ENCODE data around the gene RPL10A. TPM values are rescaled to one million over a fixed set of nuclear protein-coding genes. Genes with fewer than 3 reads are reported as not detected.
A peak's percentile ranks its signal among the peaks of the same experiment; 100 is the strongest.
"Not testable (repeated sequence)": the region's sequence is repeated elsewhere in the genome, so short reads cannot be mapped to it uniquely, and the experiment has no call there.

RPL10A gene
- total RNA-seq, 1 donor from 2014 or later, result 1,717 TPM

GRCh38 chr6:35510916-35511561 is 42.8 kb downstream of the RPL10A start:
- Mint-ChIP-seq H3K27ac (ENCODE audit: unreplicated experiment) (no peak overlapping the region), H3K4me1 (peaks cover 32% of the 10 kb centered on the region), H3K4me3 (no peak overlapping the region), H3K27me3 (ENCODE audit: low read depth) (no peaks in the 10 kb centered on the region), H3K9me3 (no peaks in the 10 kb centered on the region), H3K36me3 (ENCODE audit: low read depth) (no peaks in the 10 kb centered on the region)
- TF ChIP-seq, protein P1, sequence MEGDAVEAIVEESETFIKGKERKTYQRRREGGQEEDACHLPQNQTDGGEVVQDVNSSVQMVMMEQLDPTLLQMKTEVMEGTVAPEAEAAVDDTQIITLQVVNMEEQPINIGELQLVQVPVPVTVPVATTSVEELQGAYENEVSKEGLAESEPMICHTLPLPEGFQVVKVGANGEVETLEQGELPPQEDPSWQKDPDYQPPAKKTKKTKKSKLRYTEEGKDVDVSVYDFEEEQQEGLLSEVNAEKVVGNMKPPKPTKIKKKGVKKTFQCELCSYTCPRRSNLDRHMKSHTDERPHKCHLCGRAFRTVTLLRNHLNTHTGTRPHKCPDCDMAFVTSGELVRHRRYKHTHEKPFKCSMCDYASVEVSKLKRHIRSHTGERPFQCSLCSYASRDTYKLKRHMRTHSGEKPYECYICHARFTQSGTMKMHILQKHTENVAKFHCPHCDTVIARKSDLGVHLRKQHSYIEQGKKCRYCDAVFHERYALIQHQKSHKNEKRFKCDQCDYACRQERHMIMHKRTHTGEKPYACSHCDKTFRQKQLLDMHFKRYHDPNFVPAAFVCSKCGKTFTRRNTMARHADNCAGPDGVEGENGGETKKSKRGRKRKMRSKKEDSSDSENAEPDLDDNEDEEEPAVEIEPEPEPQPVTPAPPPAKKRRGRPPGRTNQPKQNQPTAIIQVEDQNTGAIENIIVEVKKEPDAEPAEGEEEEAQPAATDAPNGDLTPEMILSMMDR (conservative IDR thresholded peaks at IDR 0.05), result no peak
- no peak for DNase-seq (ENCODE audit: low read depth, low spot score)

DNA sequence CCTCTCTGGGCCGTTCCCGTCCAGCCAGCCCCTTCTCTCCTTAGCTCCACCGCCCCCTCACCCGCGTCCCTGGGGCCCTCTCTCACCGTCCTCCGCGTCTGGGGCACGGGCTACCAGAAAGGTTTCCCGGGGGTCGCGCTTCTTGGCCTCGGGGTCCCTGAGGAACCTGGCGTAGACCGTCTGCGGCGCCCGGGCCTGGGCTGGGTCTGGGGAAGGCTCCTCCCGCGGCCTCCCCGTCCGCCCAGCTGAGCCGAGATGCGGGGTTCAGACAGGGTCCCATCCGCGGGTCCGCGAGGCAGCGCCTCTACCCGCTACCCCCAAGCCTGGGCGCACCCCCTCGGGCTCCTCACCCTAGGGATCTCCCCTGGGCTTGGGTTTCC is 43.4 kb downstream of the RPL10A start:
- Mint-ChIP-seq H3K27me3 (ENCODE audit: low read depth) (no peaks in the 10 kb centered on the region), H3K4me1 (peaks cover 27% of the 10 kb centered on the region), H3K36me3 (ENCODE audit: low read depth) (no peaks in the 10 kb centered on the region), H3K27ac (ENCODE audit: unreplicated experiment) (no peak overlapping the region), H3K9me3 (no peaks in the 10 kb centered on the region), H3K4me3 (no peak overlapping the region)
- no peak for DNase-seq (ENCODE audit: low read depth, low spot score)
- TF ChIP-seq, protein P1 (conservative IDR thresholded peaks at IDR 0.05), result no peak

GRCh38 chr6:35512006-35512405 is 43.8 kb downstream of the RPL10A start:
- H3K4me1 Mint-ChIP-seq, result peaks cover 23% of the 10 kb centered on the region
- TF ChIP-seq, protein P1 (conservative IDR thresholded peaks at IDR 0.05), result no peak
- H3K9me3 Mint-ChIP-seq, result no peaks in the 10 kb centered on the region
- DNase-seq (ENCODE audit: low read depth, low spot score), result no peak
- no peak overlapping the region for H3K4me3 Mint-ChIP-seq
- no peaks in the 10 kb centered on the region for H3K27me3 Mint-ChIP-seq (ENCODE audit: low read depth)
- no peak overlapping the region for H3K27ac Mint-ChIP-seq (ENCODE audit: unreplicated experiment)
- H3K36me3 Mint-ChIP-seq (ENCODE audit: low read depth), result no peaks in the 10 kb centered on the region

DNA sequence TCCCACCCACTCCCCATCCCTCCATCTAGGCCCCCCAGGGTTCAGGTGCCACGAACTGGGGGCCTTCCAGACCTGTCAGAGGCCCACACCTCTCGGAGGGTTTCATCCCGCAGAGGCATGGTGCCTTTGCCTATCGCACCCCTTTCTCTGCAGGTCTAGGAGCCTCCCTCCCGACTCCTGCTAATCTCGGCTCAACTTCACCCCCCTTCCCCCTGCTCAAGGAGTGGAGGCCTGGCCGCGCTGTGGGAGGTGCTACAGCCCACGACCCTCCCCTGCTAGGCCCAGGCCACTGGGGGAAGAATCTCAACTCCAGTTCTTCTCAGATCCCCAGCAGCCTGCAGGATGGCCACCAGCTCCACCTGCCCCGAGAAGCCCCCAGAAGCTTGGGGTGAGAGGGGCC is 44.5 kb downstream of the RPL10A start, which contains the start of gene TULP1:
TSS of gene TULP1 (minus strand) at position 157 of the 400 bp plus-strand sequence. CDS start at position 119, 38 bp downstream.
- TF ChIP-seq, protein P1 (conservative IDR thresholded peaks at IDR 0.05), result no peak
- H3K4me1 Mint-ChIP-seq, result peaks cover 18% of the 10 kb centered on the region
- H3K27ac Mint-ChIP-seq (ENCODE audit: unreplicated experiment), result no peak within 1 kb of the TSS
- H3K9me3 Mint-ChIP-seq, result no peaks in the 10 kb centered on the region
- H3K27me3 Mint-ChIP-seq (ENCODE audit: low read depth), result no peaks in the 10 kb centered on the region
- no peaks in the 10 kb centered on the region for H3K36me3 Mint-ChIP-seq (ENCODE audit: low read depth)
- DNase-seq (ENCODE audit: low read depth, low spot score), result no peak
- H3K4me3 Mint-ChIP-seq, result no peak within 1 kb of the TSS

DNA sequence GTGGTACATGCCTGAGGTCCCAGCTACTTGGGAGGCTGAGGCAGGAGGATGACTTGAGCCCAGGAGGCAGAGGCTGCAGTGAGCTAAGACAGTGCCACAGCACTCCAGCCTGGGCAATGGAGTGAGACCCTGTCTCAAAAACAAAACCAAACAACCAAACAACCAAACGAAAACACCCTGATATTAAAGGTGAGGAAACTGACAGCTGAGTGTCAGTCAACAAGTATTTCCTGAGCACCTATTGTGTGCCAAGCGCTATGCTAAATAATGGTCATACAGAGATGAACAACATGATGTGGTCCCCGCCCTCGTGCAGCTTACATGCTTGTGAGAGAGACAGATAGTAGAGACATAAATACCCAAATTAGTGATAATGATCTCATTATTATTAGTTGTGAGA is 46.4 kb downstream of the RPL10A start:
- no peak for DNase-seq (ENCODE audit: low read depth, low spot score)
- TF ChIP-seq, protein P1 (conservative IDR thresholded peaks at IDR 0.05), result no peak
- Mint-ChIP-seq H3K9me3 (no peaks in the 10 kb centered on the region), H3K4me1 (peaks cover 4% of the 10 kb centered on the region), H3K27me3 (ENCODE audit: low read depth) (no peaks in the 10 kb centered on the region), H3K4me3 (no peak overlapping the region), H3K36me3 (ENCODE audit: low read depth) (no peaks in the 10 kb centered on the region), H3K27ac (ENCODE audit: unreplicated experiment) (peak overlapping the region; percentile 0)

DNA sequence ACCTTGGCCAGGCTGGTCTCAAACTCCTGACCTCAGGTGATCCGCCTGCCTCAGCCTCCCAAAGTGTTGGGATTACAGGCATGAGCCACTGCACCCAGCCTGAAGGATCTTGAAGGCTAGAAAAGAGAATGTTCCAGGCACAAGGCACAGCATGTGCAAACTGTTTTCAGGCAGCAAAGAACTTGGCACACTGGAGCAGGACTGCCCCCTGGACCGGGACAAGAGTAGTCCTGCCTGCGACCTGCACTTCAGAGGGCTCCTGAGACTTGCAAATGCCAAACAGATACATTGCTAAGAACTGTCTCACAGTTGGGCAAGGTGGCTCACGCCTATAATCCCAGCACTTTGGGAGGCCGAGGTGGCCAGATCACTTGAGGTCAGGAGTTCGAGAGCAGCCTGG is 47.7 kb downstream of the RPL10A start:
- H3K27ac Mint-ChIP-seq (ENCODE audit: unreplicated experiment); H3K9me3 Mint-ChIP-seq; H3K27me3 Mint-ChIP-seq (ENCODE audit: low read depth); H3K4me3 Mint-ChIP-seq; H3K36me3 Mint-ChIP-seq (ENCODE audit: low read depth); DNase-seq (ENCODE audit: low read depth, low spot score); H3K4me1 Mint-ChIP-seq: not testable (repeated sequence)

Data from neural crest cell (in vitro differentiated cells).